Right lobe of liver (tissue), 4 donors: Measurements from ENCODE around the gene CACNA2D4.

Experiments
- POLR2A ChIP-seq: fragments of 450-650 bp; IDR thresholded peaks from one replicate; pipeline ENCODE4 v1.6.1; 2017; ENCODE audit warnings: antibody characterized with exemption, mild to moderate bottlenecking
- TF ChIP-seq, protein P1 (sequence below), 4 donors: fragments of 200-600 bp in 3 of 4; fragments of 450-650 bp in 1 of 4; IDR thresholded peaks; one replicate each; pipeline versions ENCODE4 v1.5.1 to v1.8.0; 2016 to 2022; ENCODE audit warnings: antibody characterized with exemption in 4 of 4, mild to moderate bottlenecking in 2 of 4
- donor health status: DM: no; HTN: no; CAD: no.
- donor health status: DM: no; HTN: no; CAD: no.
- donor health status: DM: no; HTN: yes; CAD: no.

DNA sequence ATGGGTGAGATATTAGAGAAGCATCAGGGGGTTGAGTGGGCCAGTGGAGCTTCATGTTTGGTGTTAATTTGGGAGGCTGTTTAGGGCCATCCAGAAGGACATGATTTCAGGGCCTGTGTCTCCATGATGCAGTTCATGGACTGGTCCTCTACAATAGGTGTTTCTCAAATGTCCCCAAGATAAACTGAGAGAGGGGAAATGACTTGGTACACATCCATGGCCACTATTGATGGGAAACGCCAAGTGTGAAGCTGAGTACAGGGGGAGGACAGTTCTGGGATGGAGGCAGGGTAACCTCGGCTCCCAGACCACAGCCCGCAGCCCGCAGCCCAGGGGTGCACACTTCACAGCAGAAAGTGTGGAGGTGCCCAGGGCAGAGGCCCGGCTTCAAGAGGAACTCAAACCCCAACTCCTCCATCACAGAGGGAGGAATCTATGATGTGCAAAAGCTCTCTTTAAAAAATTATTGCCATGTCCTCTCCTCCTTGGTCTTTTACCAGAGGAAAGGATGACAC lies 33.3 kb downstream of the CACNA2D4 start:
- TF ChIP-seq, protein P1, sequence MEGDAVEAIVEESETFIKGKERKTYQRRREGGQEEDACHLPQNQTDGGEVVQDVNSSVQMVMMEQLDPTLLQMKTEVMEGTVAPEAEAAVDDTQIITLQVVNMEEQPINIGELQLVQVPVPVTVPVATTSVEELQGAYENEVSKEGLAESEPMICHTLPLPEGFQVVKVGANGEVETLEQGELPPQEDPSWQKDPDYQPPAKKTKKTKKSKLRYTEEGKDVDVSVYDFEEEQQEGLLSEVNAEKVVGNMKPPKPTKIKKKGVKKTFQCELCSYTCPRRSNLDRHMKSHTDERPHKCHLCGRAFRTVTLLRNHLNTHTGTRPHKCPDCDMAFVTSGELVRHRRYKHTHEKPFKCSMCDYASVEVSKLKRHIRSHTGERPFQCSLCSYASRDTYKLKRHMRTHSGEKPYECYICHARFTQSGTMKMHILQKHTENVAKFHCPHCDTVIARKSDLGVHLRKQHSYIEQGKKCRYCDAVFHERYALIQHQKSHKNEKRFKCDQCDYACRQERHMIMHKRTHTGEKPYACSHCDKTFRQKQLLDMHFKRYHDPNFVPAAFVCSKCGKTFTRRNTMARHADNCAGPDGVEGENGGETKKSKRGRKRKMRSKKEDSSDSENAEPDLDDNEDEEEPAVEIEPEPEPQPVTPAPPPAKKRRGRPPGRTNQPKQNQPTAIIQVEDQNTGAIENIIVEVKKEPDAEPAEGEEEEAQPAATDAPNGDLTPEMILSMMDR (IDR thresholded peaks at IDR 0.05) = no peak
- TF ChIP-seq POLR2A = no peak
